GM12891 (cell line): Measurements from ENCODE around the gene PNPT1.

Experiments
- DNase-seq: peaks from one replicate; pipeline ENCODE4 v3.0.0; 2011; ENCODE audit warnings: low spot score; ENCODE audit not compliant: insufficient read length
- FAIRE-seq: peaks from 2 replicates; lab custom pipeline; 2011; peaks lifted over from hg19 to GRCh38; lab: Jason Lieb, UNC
- PAX5 ChIP-seq: IDR thresholded peaks from 2 replicates; pipeline ENCODE4 v1.6.1; 2011; ENCODE audit warnings: low read length, moderate library complexity, mild to moderate bottlenecking; ENCODE audit not compliant: insufficient read depth, severe bottlenecking
- POLR2A ChIP-seq: IDR thresholded peaks from 2 replicates; pipeline ENCODE4 v1.6.1; 2011; ENCODE audit warnings: low read depth, low read length, control low read depth
- POLR2AphosphoS5 ChIP-seq: IDR thresholded peaks from 2 replicates; pipeline ENCODE4 v1.6.1; 2011; ENCODE audit warnings: low read depth, low read length, control low read depth
- POU2F2 ChIP-seq: IDR thresholded peaks from 2 replicates; pipeline ENCODE4 v1.6.1; 2011; ENCODE audit warnings: low read depth, mild to moderate bottlenecking, control low read depth, low read length, moderate library complexity
- SPI1 ChIP-seq: IDR thresholded peaks from 2 replicates; pipeline ENCODE4 v1.6.1; 2011; ENCODE audit warnings: low read depth, low read length, control low read depth
- TAF1 ChIP-seq: IDR thresholded peaks from 2 replicates; pipeline ENCODE4 v1.6.1; 2011; ENCODE audit warnings: low read depth, low read length, control low read depth

Gene PNPT1

DNA sequence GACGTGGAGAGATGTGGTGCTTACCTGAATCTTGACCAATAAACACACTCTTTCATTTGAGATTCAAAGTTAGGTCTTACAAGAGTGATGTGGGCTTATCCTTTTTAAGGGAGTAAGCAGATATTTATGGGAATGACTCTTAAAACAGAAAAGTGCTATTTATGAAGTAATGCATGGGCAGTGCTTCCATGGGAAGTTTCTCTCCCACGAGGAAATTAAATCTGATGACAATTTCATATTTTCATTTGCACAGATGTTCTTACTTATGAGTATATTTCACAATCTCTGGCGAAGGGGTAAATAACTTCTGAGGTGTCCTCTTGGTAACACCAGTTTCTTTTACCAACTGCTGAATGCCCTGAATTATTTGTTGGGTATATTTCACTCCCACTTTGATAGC, 21.0 kb downstream of the PNPT1 start:
- no peak for TF ChIP-seq PAX5
- TF ChIP-seq POLR2AphosphoS5: no peak
- no peak for TF ChIP-seq POU2F2
- TF ChIP-seq SPI1: no peak
- TF ChIP-seq POLR2A: no peak
- TF ChIP-seq TAF1: no peak
- DNase-seq (no peak), FAIRE-seq (no peak)

DNA sequence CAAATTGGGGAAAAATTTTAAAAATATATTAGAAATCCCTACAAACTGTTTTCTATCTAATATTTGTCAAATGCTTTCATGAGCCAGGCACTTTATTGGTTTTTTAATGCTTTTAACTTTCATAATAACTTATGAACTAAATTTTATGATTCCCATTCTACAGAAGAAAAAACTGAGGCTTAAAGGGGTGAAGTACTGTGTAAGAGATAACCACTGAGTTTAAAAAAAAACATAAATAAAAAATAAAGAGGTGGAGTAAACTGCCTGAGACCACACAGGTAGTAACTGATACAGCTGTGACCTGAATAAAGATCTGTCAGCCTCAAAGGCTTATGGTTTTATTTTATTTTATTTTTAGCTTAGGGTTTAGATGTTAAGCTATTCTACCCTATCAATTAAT, 24.7 kb downstream of the PNPT1 start:
- TF ChIP-seq POLR2AphosphoS5: no peak
- TF ChIP-seq TAF1: no peak
- TF ChIP-seq POLR2A: no peak
- no peak for TF ChIP-seq POU2F2
- TF ChIP-seq PAX5: no peak
- TF ChIP-seq SPI1: no peak
- FAIRE-seq: no peak
- DNase-seq: no peak

DNA sequence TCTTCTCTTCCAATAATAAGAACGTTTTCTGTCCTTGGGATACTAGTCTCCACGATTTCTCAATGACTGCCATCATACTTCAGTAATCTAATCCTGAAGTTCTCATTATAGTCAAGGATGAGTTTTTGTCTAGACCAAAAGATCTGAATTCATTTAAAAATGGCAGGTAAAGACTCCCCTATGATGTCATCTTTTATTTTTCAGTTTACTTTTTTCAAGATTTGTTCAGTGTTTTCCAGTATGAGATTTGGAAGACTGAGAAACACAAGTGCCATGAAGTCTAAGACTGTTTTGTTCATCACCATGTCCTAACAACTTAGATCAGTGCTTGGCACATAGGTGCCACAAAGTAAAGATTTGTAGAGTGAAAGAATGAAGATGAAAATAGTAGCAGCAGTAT, 40.4 kb downstream of the PNPT1 start:
- TF ChIP-seq TAF1 (no peak), PAX5 (no peak), POU2F2 (no peak), POLR2AphosphoS5 (no peak), POLR2A (no peak)
- FAIRE-seq (no peak), DNase-seq (no peak)

DNA sequence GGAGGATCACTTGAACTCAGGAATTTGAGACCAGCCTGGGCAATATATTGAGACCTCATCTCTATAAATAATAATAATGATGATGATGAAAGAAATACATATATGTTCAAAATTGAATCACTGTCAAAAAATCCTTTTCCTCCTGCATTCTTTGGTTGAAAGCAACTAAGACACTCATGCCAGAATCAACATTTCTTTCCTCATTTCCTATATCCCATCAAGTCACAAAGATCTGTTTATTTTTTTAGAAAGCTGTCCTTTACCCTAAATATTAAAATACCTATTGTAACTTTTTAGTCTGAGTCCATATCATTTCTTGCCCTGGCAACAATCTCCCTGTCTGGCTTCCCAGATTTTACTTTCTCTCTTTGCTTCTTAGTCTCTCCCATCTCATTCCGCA, 44.4 kb downstream of the PNPT1 start:
- no peak for FAIRE-seq
- no peak for DNase-seq
- TF ChIP-seq SPI1 (no peak), TAF1 (no peak), POLR2A (no peak), POLR2AphosphoS5 (no peak), POU2F2 (no peak), PAX5 (no peak)

DNA sequence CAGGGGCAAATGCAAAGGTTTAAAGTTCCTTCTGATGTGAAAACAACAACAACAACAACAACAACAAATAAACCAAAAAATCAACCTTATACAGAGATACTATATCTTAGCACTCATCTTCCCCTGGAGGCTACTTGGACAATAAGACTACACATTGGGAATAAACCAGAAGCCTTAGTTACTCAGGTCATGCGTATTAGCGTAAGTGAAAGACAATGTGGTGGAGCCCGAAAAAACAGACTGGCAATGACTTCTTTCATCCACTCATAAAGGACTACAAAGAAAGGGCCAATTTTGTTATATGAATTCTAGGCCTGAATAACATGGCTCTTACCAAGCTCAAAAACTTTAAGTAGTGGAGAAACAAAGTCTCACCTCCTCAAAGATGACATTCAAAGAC, 56.8 kb downstream of the PNPT1 start:
- no peak for DNase-seq
- TF ChIP-seq POLR2A (no peak), POLR2AphosphoS5 (no peak), PAX5 (no peak), SPI1 (no peak)
- FAIRE-seq: no peak

DNA sequence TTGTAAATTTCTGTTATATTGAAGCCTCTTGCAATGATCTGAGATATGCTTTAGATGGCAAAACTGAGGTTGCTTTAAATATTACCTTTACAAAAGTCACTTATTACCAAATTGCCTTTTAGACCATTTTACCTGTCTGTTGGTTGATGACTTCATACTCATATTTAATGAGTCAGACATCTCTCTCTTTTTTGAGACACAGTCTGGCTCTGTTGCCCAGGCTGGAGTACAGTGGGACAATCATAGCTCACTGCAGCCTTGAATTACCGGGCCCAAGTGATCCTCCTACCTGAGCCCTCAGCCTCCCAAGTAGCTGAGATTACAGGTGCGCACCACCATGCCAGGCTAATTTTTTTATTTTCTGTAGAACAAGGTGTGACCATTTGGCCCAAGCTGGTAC, 64.7 kb downstream of the PNPT1 start:
- TF ChIP-seq SPI1 (no peak), PAX5 (no peak), POU2F2 (no peak), POLR2AphosphoS5 (no peak), POLR2A (no peak), TAF1 (no peak)
- no peak for FAIRE-seq

DNA sequence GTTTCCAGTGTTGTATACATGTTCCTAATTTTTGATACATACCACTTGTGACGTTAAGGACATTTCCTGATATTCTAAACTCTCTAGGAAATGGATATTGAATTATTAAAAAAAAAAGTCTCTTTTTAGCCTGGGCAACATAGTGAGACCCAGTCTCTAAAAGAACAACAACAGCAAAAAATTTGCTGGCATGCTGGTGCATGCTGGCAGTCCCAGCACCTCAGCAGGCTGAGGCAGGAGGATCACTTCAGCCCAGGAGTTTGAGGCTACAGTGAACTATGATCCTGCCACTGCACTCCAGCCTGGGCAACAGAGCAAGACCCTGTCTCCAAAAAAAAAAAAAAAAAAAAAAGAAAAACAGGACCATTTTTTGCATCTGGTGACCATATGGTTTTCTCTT, 65.7 kb downstream of the PNPT1 start:
- FAIRE-seq: no peak
- no peak for DNase-seq
- TF ChIP-seq POLR2AphosphoS5 (no peak), TAF1 (no peak), SPI1 (no peak), PAX5 (no peak), POLR2A (no peak), POU2F2 (no peak)

More for the DNA sequence above, 64.7 kb downstream of the PNPT1 start:
- DNase-seq: no peak

DNA sequence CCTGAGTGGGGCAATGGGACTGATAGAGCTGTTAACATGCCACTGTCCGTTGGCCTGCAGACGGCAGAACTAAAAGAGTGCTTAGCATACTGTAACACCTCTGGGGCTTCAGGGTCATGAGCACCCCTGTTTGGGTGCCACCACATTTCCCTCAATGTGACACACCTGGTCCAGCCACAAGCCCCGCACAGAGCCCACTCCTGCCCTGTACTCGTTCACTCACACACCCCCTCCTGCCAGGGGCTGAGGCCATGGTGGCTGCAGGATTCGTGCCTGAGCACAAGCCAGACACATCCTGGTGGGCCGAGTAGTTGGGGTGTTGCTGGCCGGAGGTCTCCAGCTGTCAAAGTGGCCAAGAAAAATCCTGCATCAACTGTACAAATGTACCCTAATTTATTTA, 71.8 kb downstream of the PNPT1 start:
- TF ChIP-seq PAX5 (no peak), POLR2A (no peak), POU2F2 (no peak), SPI1 (no peak), TAF1 (no peak), POLR2AphosphoS5 (no peak)
- no peak for FAIRE-seq
- DNase-seq: no peak

DNA sequence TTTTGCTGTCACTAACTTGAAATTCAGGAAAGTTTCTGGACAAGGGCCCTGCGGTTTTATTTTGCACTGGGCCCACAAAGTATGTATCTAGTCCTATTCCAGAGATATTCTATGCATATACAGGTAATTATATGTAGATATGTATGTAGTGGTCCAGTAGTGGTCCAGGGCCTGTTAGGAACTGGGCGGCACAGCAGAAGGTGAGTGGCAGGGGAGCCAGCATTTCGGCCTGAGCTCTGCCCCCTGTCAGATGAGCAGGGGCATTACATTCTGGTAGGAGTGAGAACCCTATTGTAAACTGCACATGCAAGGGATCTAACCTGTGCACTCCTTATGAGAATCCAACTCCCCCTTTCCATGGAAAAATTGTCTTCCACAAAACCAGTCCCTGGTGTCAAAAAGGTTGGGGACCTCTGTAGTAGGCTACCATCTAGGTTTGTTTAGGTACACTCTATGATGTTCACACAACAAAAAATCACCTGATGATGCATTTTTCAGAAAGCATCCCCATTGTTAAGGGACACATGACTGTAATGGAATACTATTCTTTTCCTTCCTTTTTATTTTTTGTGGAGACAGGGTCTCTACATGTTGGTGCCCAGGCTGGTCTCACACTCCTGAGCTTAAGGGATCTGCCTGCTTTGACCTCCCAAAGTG, 73.4 kb downstream of the PNPT1 start:
- no peak for DNase-seq
- FAIRE-seq: no peak
- TF ChIP-seq POLR2A: no peak
- no peak for TF ChIP-seq SPI1
- TF ChIP-seq TAF1: no peak
- TF ChIP-seq POU2F2: no peak
- no peak for TF ChIP-seq POLR2AphosphoS5
- no peak for TF ChIP-seq PAX5

DNA sequence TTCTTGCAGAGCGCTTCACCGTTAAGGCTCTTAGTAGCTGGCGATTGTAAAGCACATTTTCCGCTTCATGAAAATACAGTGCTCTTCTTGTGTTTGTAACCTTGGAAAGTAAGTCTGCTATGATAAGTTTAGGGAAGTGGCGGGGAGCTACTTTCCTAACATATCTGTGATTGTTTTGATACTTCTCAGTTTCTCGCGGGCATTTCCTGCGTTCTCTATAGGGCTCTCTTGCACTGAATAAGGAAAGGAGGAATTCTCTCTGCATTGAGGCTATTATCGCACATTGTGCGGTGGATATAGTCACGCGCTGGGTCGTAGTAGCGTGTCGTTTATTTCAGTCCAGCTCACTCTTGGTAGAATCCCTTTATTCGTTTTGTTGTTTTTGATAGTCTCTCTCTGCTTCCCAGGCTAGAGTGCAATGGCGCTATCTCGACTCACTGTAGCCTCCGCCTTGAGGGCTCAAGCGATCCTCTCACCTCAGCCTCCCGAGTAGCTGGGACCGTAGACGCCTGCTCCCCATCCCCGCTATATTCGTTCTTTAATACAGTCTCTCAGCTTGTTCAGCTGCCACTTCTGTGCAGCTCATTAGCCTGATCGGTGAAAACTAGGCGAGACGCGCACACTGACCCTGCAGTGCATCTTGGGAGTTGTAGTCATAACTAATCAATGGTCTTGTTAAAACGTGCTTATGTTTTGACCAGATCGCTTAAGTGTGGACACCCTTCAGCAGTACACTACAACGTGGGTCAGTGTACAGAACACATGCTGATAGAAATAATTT, 75.2 kb downstream of the PNPT1 start:
- TF ChIP-seq POLR2A (0 out of 2 replicates have a peak, but pooled peaks have one; percentile 21), TAF1 (no peak), SPI1 (peak; percentile 47; the same call in 1 of the 2 replicates)
- FAIRE-seq (peak; percentile 90), DNase-seq (peak; percentile 36)
